Measurements from ENCODE around the gene RAD51B. TPM values are rescaled to one million over a fixed set of nuclear protein-coding genes. Genes with fewer than 3 reads are reported as not detected.

RAD51B gene
- total RNA-seq, 4 donors from 2014 or later = 6.2 to 39.9 (median 12.9) TPM

DNA sequence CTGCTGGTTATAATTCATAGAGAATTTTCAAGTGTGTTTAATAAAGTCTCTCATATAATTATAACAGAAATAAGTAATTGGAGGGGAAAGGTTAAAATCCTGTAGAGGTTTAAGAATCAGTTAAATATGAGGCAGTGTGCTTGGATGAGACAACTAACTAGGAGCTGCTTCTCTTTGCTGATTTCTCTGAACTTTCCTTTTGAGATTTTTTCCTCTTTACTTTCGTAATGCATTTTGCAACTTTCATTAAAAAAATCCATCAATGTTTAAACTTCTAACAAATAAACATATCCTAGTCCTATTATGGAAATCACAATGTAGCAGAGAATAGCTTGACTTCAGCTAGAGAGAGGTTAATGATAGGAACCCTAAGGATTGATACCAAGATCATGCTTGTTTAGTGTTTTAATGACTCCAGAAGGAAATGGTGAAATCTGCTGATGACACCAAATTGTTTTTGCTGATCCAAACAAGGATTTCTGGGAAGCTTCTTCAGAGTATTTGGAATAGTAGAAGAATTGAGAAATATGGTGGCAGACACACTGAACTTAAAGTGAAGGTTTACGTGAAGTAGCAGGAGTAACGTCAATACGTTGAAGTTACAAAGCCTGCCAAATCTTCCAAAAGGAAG is 122.6 kb downstream of the RAD51B start:
- DNase-seq = no peak
- Histone ChIP-seq H3K9me3 (no peaks in the 10 kb centered on the region), H3K27ac (peak overlapping the region; percentile 73 to 86 (median 84)), H3K4me1 (peaks cover 17 to 81% (median 34%) of the 10 kb centered on the region in 3 donors), H3K4me3 (peak overlapping the region in 1 of 4 donors; percentile 16), H3K36me3 (no peaks in the 10 kb centered on the region), H3K27me3 (no peaks in the 10 kb centered on the region)
- no peak for TF ChIP-seq POLR2A (IDR thresholded peaks at IDR 0.05)
- TF ChIP-seq, protein P1, sequence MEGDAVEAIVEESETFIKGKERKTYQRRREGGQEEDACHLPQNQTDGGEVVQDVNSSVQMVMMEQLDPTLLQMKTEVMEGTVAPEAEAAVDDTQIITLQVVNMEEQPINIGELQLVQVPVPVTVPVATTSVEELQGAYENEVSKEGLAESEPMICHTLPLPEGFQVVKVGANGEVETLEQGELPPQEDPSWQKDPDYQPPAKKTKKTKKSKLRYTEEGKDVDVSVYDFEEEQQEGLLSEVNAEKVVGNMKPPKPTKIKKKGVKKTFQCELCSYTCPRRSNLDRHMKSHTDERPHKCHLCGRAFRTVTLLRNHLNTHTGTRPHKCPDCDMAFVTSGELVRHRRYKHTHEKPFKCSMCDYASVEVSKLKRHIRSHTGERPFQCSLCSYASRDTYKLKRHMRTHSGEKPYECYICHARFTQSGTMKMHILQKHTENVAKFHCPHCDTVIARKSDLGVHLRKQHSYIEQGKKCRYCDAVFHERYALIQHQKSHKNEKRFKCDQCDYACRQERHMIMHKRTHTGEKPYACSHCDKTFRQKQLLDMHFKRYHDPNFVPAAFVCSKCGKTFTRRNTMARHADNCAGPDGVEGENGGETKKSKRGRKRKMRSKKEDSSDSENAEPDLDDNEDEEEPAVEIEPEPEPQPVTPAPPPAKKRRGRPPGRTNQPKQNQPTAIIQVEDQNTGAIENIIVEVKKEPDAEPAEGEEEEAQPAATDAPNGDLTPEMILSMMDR (IDR thresholded peaks at IDR 0.05) = no peak
- intact Hi-C loops (cut with DNase I) = loop anchor here (10.0 kb wide), 2 partner anchors 203 to 303 kb away; no protein-coding TSS in a partner anchor
- WGBS, 2 donors = 37 to 44% methylated on average over 4 of the region's 4 CpGs

DNA sequence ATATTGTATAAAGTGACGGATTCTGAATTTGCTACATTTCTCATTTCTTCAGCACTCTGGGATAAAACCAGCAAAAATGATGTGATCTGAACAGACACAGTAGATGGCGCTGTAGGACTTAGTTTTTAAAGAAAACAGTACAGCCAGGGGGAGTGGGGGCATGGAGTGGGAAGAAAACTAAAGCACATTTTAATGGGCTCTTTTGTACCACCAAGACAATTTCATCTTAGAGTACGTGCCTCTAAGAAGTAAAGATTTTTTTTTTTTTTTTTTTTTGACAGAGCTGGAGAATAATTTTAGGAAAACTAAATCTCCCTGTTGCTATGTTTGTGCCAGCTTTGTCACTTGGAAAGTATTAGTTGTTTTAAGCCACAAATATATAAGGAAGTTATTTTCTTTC is 124.4 kb downstream of the RAD51B start:
- intact Hi-C loops (cut with DNase I) = loop anchor here (10.0 kb wide), 2 partner anchors 201 to 301 kb away; no protein-coding TSS in a partner anchor
- H3K4me1 ChIP-seq = peaks cover 17 to 63% (median 34%) of the 10 kb centered on the region in 3 donors
- DNase-seq = no peak
- H3K36me3 ChIP-seq = no peaks in the 10 kb centered on the region
- WGBS, 2 donors = 4 to 14% methylated on average over 3 of the region's 3 CpGs
- no peak overlapping the region for H3K4me3 ChIP-seq
- H3K27ac ChIP-seq = peak overlapping the region; percentile 41 to 86 (median 66)
- no peaks in the 10 kb centered on the region for H3K9me3 ChIP-seq
- no peak for TF ChIP-seq POLR2A (IDR thresholded peaks at IDR 0.05)
- TF ChIP-seq, protein P1 (IDR thresholded peaks at IDR 0.05) = peak; percentile 62 to 93 (median 86)
- H3K27me3 ChIP-seq = no peaks in the 10 kb centered on the region

DNA sequence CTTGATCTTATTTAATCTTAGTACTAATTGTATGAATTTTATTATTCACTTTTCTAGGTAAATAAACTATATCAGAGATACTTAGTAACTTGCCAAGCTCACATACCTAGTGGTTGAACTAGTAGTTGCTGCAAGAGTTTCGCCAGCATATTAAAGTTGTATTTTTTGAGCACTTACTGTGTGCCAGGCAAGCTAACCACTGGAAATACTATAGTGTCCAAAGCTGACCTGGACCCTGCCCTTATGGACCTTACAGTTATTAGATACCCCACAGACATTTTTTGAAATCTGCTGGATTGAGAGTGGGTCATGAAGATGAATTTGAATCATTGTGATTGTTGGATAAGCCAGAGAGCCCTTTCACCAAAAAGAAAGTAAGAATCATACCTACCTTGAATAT is 125.0 kb downstream of the RAD51B start:
- H3K4me1 ChIP-seq = peaks cover 17 to 57% (median 34%) of the 10 kb centered on the region in 3 donors

DNA sequence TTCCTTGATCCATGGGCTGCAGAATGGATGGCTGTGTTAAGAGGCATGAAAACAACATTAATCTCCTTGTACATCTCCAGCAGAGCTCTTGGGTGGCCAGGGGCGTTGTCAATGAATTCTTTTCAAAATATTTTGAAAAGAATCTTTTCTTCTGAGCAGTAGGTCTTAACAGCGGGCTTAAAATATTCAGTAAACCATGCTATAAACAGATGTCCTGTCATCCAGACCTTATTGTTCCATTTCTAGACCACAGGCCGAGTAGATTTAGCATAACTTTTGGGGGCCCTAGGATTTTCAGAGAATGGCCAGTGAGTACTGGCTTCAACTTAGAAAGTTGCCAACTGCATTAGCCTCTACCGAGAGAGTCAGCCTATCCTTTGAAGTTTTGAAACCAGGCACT is 130.2 kb downstream of the RAD51B start:
- Histone ChIP-seq H3K9me3 (peaks cover 0 to 6% (median 0%) of the 10 kb centered on the region in 3 donors), H3K4me3 (no peak overlapping the region), H3K36me3 (no peaks in the 10 kb centered on the region), H3K27ac (no peak overlapping the region), H3K27me3 (no peaks in the 10 kb centered on the region), H3K4me1 (peaks cover 0 to 33% (median 0%) of the 10 kb centered on the region in 3 donors)
- no peak for TF ChIP-seq POLR2A (IDR thresholded peaks at IDR 0.05)
- TF ChIP-seq, protein P1 (IDR thresholded peaks at IDR 0.05) = no peak
- intact Hi-C loops (cut with DNase I) = loop anchor here (10.0 kb wide), 2 partner anchors 195 to 295 kb away; no protein-coding TSS in a partner anchor
- no peak for DNase-seq
- WGBS, 2 donors = 91 to 95% methylated on average over 4 of the region's 4 CpGs

More for the DNA sequence above, 125.0 kb downstream of the RAD51B start:
- intact Hi-C loops (cut with DNase I) = loop anchor here (10.0 kb wide), 2 partner anchors 200 to 300 kb away; no protein-coding TSS in a partner anchor
- H3K9me3 ChIP-seq = peaks cover 0 to under 1% (median 0%) of the 10 kb centered on the region in 3 donors
- no peaks in the 10 kb centered on the region for H3K36me3 ChIP-seq
- 74% methylated on average over 1 of the region's 1 CpG for whole genome bisulfite sequencing, 2 donors
- no peak for DNase-seq
- peak overlapping the region; percentile 50 to 86 (median 73) for H3K27ac ChIP-seq
- no peak overlapping the region for H3K4me3 ChIP-seq
- no peaks in the 10 kb centered on the region for H3K27me3 ChIP-seq
- TF ChIP-seq, protein P1 (IDR thresholded peaks at IDR 0.05) = peak in 2 of 6 experiments; percentile 10 to 13
- no peak for TF ChIP-seq POLR2A (IDR thresholded peaks at IDR 0.05)

DNA sequence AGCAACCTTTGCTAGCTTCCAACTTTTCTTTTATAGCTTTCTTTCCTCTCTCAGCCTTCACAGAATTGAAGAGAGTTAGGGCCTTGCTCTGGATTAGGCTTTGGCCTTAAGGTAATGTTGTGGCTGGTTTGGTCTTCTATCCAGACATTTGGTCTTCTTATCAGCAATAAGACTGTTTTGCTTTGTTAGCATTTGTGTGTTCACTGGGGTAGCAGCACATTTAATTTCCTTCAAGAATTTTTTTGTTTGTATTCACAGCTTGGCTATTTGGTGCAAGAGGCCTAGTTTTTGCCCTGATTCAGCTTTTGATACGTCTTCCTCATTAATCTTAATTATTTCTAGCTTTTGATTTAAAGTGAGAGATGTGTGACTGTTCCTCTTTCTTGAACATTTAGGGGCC is 130.8 kb downstream of the RAD51B start:
- TF ChIP-seq POLR2A (IDR thresholded peaks at IDR 0.05) = no peak
- TF ChIP-seq, protein P1 (IDR thresholded peaks at IDR 0.05) = no peak
- Histone ChIP-seq H3K9me3 (peaks cover 0 to 6% (median 0%) of the 10 kb centered on the region in 3 donors), H3K4me1 (peaks cover 0 to 33% (median 0%) of the 10 kb centered on the region in 3 donors), H3K27ac (no peak overlapping the region), H3K27me3 (no peaks in the 10 kb centered on the region), H3K4me3 (no peak overlapping the region), H3K36me3 (no peaks in the 10 kb centered on the region)
- intact Hi-C loops (cut with DNase I) = no loop called here
- DNase-seq = no peak
- WGBS, 2 donors = 94 to 95% methylated on average over 1 of the region's 1 CpG
